ENCODE measurements around the gene HNRNPCL4.
"Not testable (repeated sequence)": the region's sequence is repeated elsewhere in the genome, so short reads cannot be mapped to it uniquely, and the experiment has no call there.

The HNRNPCL4 gene

GRCh38 chr1:13165531-13165930, at the start of gene HNRNPCL4:
TSS of gene HNRNPCL4 (minus strand) at chr1:13165631. CDS start at chr1:13165467, 164 bp downstream.
- DNase-seq, result not testable (repeated sequence)

- not testable (repeated sequence) for DNase-seq
Measured at GRCh38 chr1:13208712-13209111, 43.3 kb upstream of the HNRNPCL4 start.

GRCh38 chr1:13201309-13201708, 35.9 kb upstream of the HNRNPCL4 start, which contains the start of gene PRAMEF13:
TSS of gene PRAMEF13 (minus strand) at chr1:13201409. CDS start at chr1:13199589, 1,820 bp downstream.
- not testable (repeated sequence) for DNase-seq

- not testable (repeated sequence) for DNase-seq
Measured at GRCh38 chr1:13171548-13171947, 6.1 kb upstream of the HNRNPCL4 start, which contains the start of gene PRAMEF9. TSS of gene PRAMEF9 (plus strand) at chr1:13171848. CDS start at chr1:13175281, 3,433 bp downstream.

DNA sequence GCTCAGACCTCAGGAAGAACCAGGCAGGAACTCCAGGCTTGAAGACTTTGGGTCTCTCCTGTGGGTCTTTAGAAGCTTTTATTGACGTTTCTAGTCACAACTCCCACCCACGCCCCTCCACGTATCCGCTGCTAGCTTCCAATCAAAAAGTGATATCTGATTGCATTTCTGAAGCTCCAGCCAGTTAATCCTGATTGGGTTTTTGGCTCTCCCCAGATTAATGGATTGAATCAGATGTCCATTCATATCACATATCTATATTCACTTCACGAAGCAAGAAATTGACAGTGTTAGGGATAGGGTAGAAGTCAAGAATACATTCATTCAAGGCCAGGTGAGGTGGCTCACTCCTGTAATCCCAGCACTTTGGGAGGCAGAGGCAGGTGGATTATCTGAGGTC, 9.5 kb downstream of the HNRNPCL4 start, which contains the start of gene PRAMEF26:
Gene PRAMEF26, minus strand, starts transcription at position 101 of the 400 bp plus-strand sequence. CDS start 2,914 bp downstream, outside the sequence.
- not testable (repeated sequence) for DNase-seq

DNA sequence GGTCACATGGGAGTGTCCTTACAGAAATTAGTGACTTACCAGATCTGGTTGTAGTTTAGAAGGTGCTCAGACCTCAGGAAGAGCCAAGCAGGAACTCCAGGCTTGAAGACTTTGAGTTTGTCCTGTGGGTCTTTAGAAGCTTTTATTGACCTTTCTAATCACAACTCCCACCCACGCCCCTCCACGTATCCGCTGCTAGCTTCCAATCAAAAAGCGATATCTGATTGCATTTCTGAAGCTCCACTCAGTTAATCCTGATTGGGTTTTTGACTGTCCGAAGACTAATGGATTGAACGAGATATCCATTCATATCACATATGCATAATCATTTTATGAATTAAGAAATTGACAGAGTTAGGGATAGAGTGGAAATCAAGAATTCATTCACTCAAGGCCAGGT, 48.7 kb downstream of the HNRNPCL4 start, which contains the start of gene HNRNPCL2:
Gene HNRNPCL2, minus strand, starts transcription at position 101 of the 400 bp plus-strand sequence. CDS start 454 bp downstream, outside the sequence.
- DNase-seq, result not testable (repeated sequence)

All from OCI-M1 (cell line).